ENCODE results near the gene MRPL10. TPM values are rescaled to one million over a fixed set of nuclear protein-coding genes. Genes with fewer than 3 reads are reported as not detected.

MRPL10 gene
- total RNA-seq, 1 donor from 2014 or later, result 26.6 TPM

GRCh38 chr17:47820033-47820789 is 11.1 kb downstream of the MRPL10 start:
- ATAC-seq (no peak), DNase-seq (ENCODE audit: low spot score) (no peak)
- intact Hi-C loops (cut with DNase I), result no loop called here

GRCh38 chr17:47819475-47819874 is 11.9 kb downstream of the MRPL10 start:
- DNase-seq (ENCODE audit: low spot score) (no peak), ATAC-seq (no peak)
- intact Hi-C loops (cut with DNase I), result no loop called here

DNA sequence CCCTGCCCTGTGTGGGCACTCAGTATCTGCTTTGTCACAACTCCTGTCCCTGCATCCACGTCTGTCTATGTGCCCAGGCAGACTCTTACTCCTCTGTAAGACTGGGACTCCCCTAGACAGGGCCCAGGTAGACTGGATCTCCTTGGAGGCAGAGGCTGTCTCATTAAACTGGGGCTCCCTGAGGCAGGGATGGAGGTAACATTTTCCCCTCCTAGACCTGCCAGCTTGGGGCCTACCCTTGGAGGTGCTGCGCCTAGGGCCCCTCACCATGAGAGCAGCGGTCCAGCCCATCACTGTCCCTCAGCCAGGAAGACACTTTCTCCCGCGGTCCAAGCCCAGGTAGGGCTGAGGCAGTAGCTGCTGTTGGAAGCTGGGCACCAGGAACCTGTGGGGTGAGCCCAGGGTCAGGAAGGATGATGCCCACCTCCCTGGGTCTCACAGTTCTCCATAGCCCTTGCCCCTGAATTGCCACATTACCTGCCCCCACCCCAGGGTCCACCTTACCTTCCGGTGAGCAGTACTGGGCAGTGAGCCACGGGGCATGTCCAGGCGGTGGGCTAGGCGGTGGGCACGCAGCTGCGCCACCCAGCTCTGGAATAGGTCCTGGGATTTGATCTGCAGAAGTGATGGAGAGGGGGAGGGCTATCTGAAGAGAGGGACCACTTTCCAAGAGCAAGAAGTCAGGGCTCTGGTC is 13.2 kb downstream of the MRPL10 start:
- intact Hi-C loops (cut with DNase I), result no loop called here
- ATAC-seq (no peak), DNase-seq (ENCODE audit: low spot score) (no peak)

DNA sequence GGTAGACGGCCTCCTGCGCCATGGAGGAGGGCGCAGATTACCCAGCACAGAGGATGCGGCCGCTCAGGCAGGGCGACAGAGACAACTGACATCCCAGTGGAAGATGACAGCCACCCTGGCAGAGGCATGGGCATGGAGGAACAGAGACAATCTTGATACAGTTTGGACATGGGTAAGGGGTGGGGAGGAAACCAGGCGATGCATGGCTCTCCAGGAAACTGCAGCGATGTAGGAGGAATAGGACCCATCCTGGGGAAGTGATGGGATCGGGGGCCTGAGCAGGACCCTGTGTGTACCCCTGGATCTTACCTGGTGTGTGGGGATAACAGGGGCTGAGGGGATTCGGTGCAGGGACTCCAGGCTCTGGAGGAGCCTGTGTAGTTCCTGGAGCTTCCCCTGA is 14.4 kb downstream of the MRPL10 start:
- intact Hi-C loops (cut with DNase I), result no loop called here
- no peak for ATAC-seq
- DNase-seq (ENCODE audit: low spot score), result no peak

- intact Hi-C loops (cut with DNase I), result no loop called here
- ATAC-seq (no peak), DNase-seq (ENCODE audit: low spot score) (no peak)
These were observed 15.1 kb downstream of the MRPL10 start for GRCh38 chr17:47816111-47816735.

DNA sequence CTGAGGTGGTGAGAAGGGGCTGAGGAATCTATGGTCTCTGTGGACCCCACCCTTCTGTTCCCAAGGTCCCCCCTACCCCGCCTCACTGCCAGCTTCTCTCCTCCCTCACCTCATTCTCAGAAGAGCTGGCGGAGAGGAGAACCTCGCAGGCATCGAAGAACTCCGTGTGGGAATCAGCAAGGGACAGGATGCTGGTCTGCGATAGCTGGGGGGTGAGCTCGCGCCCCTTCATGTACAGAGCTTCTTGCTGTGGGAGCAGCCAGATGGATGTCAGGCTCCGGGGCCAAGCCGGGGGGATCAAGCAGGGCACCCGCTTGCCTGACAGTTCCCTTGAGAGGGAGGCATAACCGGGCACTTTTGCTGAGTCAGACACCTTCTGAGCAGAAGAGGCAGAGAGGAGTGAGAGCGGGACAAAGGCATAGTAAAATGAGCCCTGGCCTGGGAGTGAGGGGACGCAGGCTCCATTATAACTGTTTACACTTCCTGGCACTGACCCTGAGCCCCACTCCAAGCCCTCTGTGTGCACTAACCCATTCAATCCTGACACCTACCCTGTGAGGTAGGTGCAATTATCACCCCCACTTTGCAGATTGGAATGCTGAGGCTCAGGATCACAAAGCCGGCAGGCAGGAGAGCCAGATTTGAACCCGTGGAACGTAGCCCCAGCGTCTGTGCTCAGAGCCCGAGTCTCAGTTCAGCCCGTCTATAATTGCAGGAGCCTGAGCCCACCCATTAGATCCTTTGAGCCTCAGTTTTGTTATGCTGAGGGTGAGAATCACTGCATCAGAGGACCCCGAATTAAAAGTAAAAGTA is 16.0 kb downstream of the MRPL10 start:
- intact Hi-C loops (cut with DNase I), result no loop called here
- DNase-seq (ENCODE audit: low spot score) (peak; percentile 50), ATAC-seq (no peak)

GRCh38 chr17:47813512-47814031 is 17.8 kb downstream of the MRPL10 start:
- intact Hi-C loops (cut with DNase I), result no loop called here
- DNase-seq (ENCODE audit: low spot score), result peak; percentile 54
- no peak for ATAC-seq

- no peak for ATAC-seq
- intact Hi-C loops (cut with DNase I), result no loop called here
- DNase-seq (ENCODE audit: low spot score), result peak; percentile 52
These were observed 18.3 kb downstream of the MRPL10 start for GRCh38 chr17:47813077-47813476.

DNA sequence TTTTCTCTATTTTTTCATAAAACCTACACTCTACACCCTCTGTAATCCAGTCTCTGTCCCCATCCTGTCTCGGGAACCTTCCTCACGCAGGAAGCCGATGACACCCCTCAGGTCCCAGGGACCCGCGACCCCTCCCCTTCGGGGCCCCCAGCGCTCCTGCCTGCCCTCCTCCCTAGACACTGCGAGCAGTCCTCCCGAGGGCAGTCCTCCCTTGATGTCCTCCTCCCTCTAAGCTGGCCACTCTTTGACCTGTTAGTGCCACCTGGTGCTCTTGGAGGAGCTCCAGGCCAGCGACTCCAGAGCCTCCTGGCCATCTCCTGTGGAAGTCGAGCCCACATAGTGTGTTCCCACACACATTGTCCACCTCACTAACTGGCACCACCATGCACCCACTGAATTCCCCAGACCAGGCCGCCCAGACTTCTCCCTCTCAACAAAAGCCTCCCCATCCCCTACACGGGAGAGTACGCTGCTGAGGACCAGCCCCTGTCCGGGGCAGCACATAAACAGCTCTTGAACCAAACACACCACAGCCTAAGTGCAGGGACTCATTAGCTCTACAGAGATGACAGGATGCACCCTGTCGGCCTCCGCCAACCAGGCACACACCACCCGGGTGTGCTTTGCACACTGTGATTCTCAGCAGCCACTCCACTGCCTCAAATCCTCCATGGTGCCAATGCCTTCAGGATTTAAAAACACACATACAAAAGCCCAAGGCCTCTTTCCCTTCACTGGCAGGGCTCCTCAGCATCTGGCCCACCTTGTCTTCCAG is 19.0 kb downstream of the MRPL10 start:
- DNase-seq (ENCODE audit: low spot score) (peak; percentile 50), ATAC-seq (no peak)
- intact Hi-C loops (cut with DNase I), result no loop called here

DNA sequence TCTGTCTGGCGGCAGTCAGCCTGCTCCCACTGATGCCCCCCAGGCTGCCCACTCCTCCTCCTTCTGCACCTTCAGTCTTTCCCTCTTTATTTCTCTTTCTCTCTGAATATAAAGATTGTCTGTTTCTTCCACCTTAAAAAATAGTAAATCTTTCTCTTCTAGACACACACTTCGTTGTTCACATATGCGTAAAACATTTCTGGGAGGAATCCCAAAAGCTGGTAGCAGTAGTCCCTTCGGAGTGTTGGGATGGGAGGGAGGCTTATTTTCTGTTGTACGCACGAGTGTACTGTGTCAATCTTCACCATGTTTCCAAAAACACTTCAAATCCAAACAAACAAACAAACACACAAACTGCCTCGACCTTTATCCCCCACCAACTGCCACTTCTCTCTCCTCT is 19.6 kb downstream of the MRPL10 start:
- no peak for ATAC-seq
- no peak for DNase-seq (ENCODE audit: low spot score)
- intact Hi-C loops (cut with DNase I), result no loop called here

DNA sequence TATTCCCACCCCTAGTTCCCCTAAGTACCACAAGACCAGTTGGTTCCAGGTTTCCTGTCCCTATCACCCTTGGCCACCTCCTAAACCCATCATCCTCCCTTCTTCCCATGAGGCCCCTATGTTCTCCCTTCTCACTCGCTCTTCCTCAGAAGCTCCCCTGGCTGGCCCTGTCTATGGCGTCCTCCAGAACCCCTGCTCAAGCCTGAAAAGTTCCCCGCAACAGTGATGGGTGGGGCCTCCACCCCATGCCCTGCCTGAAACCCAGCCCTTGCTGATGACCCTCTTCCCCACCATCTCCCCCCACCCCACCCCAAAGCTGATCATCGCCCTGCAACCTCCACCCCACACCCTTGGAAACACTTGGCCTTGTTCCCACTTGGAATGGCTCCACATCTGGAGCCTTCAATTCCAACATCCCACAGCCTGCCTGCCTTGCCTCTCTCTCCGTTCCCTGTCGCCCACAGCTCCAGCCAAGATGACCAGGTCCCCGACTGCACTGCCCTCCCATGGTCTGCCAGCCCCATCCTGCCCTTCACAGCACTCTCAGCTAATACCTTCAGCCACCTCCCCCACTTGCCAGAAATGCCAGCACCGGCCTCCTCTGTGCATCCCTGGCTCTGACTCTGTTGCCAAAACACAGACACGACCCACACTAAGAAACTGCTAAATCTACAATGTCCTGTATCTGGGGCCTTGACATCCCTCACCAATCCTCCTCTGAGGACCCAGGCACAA is 20.3 kb downstream of the MRPL10 start:
- intact Hi-C loops (cut with DNase I), result no loop called here
- ATAC-seq (no peak), DNase-seq (ENCODE audit: low spot score) (peak; percentile 55)

DNA sequence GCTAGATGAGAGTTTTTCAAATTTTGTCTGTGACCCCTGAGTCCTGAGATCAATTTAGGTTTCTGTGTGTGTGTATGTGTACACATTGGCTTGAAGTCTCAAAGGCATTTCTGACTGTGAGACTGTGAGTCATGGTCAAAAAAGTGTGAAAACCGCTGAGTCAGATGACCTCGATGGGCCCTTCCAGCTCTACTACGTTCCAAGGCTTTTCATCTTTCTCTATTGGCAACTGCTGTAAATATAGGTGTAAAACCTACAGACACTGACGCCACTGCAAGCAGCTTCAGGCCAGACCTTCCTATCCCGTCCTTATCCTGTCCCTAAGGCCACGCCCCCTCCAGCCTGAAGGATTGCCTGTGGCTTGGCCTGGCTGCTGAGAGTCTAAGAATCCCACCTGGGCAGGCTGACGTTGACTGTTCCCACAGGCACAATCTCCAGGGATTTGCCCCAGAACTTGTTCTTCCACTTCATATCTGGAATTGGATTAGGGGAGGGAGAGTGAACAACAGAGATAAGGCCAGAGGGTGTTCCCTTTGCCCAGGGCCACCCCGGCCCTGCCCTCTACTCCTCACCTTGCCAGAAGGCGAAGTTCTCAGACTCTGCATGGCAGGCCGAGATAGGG is 21.0 kb downstream of the MRPL10 start:
- DNase-seq (ENCODE audit: low spot score), result peak; percentile 58
- intact Hi-C loops (cut with DNase I), result no loop called here

DNA sequence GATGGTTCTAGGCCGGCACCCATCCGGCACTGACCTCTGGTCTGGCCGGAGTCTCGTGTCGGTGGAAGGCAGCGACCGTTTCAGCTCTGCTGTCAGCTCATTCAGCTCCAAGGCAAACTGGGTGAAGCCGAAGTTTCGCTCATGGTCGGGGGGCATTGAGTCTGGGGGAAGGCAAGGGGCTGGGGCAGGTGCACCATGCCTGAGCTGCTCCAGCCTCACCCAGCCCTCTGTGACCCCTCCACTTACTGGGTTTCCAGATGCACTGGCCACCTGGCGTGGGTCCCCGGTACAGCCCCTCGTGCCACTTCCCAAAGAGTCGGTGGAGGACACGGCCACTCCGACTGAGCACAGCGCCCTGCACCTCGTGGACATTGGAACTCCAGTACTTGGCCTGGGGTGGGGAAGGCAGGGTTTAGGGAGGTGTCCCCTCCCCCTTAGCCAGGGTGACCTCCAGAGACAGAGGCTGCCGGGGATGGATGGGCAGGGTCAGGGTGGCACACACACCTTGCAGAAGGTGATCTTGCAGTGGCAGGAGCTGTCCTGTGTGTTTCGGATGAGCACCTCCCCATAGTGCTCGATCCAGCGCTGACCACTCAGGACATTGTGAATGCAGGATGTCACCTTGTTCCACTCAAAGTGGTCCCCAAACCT is 22.4 kb downstream of the MRPL10 start:
- intact Hi-C loops (cut with DNase I), result no loop called here
- ATAC-seq (no peak), DNase-seq (ENCODE audit: low spot score) (peak; percentile 52)

More for the DNA sequence above, 21.0 kb downstream of the MRPL10 start:
- peak; percentile 25 for ATAC-seq

- peak; percentile 43 for DNase-seq (ENCODE audit: low spot score)
- intact Hi-C loops (cut with DNase I), result no loop called here
- no peak for ATAC-seq
These were observed 23.1 kb downstream of the MRPL10 start for GRCh38 chr17:47808036-47808829.

DNA sequence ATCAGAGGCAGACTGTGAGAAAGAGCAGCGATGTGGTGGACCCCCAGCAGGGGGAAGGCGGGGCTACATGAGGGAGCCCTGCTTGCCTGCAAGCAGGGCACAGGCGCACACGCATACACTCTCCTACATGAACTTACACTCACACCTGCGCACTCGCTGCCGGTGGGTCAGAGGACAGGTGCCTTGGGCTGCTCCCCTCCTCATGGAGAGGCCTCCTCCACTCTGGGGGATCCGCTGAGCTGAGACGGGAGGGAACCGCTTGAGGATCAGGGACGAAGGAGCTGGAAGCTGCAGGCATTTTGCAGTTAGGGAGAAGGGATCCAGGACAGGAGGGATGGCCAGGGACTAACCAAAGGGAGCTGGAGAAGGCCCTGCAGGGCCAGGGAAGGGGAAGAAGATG is 23.9 kb downstream of the MRPL10 start:
- intact Hi-C loops (cut with DNase I), result no loop called here
- ATAC-seq, result no peak
- DNase-seq (ENCODE audit: low spot score), result peak; percentile 43

- intact Hi-C loops (cut with DNase I), result no loop called here
- ATAC-seq (no peak), DNase-seq (ENCODE audit: low spot score) (peak; percentile 27)
These were observed 24.5 kb downstream of the MRPL10 start for GRCh38 chr17:47806913-47807255.
